Epithelial cell of proximal tubule (primary cell): Measurements from ENCODE around the gene ST6GALNAC2. TPM values are rescaled to one million over a fixed set of nuclear protein-coding genes. Genes with fewer than 3 reads are reported as not detected.
A peak's percentile ranks its signal among the peaks of the same experiment; 100 is the strongest.
"Not testable (repeated sequence)": the region's sequence is repeated elsewhere in the genome, so short reads cannot be mapped to it uniquely, and the experiment has no call there.

Experiments used
- DNase-seq: peaks from one replicate; pipeline ENCODE4 v3.0.0-alpha.2; 2011; ENCODE audit warnings: low read depth
- H3K4me3 ChIP-seq: 2 replicates; pipeline ENCODE4 v1.5.1; 2011; ENCODE audit warnings: low read depth, mild to moderate bottlenecking, low read length
- total RNA-seq: library from RNA; depleted of rRNA; stranded (reverse); fragments of >200 nt; gene quantifications from 2 replicates; pipeline ENCODE4 v1.2.3, GENCODE V29; 2015
- TF ChIP-seq, protein P1 (sequence below): conservative IDR thresholded peaks from 2 replicates; pipeline ENCODE4 v1.5.1; 2012; ENCODE audit warnings: low read depth, mild to moderate bottlenecking, low read length

ST6GALNAC2 gene
- total RNA-seq, 1 donor from 2014 or later = 2.9 TPM

DNA sequence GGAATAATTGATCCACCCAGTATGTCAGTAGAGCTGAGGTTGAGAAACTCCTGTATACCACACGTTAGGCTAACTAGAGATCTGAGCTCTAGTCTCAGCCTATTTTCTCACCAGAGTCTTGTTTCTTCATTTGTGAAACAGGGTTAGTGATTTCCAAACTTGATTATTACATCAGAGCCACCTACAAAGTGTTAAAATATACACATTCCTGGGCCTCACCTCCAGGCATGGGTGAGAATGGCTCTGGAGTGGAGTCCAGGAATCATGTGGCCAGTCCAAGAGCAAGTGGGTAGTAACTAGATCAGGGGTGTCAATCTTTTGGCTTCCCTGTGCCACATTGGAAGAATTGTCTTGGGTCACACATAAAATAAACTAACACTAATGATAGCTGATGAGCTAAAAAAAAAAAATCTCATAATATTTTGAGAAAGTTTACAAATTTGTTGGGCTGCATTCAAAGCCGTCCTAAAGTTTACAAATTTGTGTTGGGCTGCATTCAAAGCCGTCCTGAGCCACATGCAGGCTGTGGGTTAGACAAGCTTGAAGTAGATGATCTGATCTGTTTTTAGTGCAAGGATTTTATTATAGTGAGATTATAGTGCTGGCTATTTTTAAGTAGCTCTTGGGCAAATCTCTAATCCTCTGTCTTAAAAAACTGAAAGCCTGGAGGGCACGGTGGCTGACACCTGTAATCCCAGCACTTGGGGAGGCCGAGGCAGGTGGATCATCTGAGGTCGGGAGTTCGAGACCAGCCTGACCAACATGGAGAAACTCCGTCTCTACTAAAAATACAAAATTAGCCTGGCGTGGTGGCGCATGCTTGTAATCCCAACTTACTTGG lies 25.4 kb downstream of the ST6GALNAC2 start:
- no peak for DNase-seq
- TF ChIP-seq, protein P1, sequence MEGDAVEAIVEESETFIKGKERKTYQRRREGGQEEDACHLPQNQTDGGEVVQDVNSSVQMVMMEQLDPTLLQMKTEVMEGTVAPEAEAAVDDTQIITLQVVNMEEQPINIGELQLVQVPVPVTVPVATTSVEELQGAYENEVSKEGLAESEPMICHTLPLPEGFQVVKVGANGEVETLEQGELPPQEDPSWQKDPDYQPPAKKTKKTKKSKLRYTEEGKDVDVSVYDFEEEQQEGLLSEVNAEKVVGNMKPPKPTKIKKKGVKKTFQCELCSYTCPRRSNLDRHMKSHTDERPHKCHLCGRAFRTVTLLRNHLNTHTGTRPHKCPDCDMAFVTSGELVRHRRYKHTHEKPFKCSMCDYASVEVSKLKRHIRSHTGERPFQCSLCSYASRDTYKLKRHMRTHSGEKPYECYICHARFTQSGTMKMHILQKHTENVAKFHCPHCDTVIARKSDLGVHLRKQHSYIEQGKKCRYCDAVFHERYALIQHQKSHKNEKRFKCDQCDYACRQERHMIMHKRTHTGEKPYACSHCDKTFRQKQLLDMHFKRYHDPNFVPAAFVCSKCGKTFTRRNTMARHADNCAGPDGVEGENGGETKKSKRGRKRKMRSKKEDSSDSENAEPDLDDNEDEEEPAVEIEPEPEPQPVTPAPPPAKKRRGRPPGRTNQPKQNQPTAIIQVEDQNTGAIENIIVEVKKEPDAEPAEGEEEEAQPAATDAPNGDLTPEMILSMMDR = no peak
- no peak overlapping the region for H3K4me3 ChIP-seq

- not testable (repeated sequence) for DNase-seq, H3K4me3 ChIP-seq
Observed at GRCh38 chr17:76559460-76559859, 26.2 kb downstream of the ST6GALNAC2 start.

GRCh38 chr17:76558198-76559095 lies 27.2 kb downstream of the ST6GALNAC2 start:
- TF ChIP-seq, protein P1 = peak; percentile 62
- DNase-seq = no peak
- H3K4me3 ChIP-seq = peak overlapping the region; percentile 92

DNA sequence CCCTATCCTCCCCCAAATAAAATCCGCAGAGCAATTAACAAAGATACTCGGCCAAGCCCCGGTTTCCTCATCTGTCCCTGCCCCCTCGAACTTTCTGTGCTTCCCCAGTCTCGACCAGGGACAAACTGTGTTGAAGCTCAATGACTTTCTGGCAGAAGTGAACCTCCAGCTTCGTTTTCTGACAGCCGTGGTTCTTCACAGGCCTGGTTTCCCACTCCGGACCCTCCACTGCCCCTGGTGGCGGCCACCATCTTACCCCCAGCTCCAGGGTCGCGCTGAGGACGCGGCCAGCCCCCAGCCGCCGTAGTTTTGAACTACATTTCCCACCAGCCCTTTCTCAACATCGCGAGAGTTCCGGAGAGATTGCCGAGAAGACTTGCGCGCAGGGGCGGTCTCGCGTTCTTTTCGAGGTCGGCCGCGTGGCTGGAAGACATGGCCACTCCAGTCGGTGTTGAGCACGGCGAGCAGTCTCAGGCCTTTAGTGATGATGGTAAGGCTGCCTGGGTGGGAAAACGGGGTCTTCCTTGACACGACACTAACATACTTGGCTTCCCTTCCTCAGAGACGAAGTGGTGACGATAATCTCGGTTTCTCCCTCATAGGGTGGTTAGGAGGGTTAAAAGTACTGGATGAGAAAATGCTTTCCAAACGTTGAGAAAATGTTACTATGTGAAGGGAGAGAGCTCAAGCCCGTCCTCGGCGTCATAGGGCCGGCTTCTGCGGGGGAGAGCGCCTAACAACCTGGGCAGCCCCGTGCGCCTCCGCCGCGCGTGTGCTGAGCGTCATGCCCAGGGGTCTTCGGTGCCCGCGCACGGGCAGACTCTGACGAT lies 28.1 kb downstream of the ST6GALNAC2 start:
- H3K4me3 ChIP-seq = peak overlapping the region; percentile 92
- TF ChIP-seq, protein P1 = peak; percentile 47
- DNase-seq = peak; percentile 76

DNA sequence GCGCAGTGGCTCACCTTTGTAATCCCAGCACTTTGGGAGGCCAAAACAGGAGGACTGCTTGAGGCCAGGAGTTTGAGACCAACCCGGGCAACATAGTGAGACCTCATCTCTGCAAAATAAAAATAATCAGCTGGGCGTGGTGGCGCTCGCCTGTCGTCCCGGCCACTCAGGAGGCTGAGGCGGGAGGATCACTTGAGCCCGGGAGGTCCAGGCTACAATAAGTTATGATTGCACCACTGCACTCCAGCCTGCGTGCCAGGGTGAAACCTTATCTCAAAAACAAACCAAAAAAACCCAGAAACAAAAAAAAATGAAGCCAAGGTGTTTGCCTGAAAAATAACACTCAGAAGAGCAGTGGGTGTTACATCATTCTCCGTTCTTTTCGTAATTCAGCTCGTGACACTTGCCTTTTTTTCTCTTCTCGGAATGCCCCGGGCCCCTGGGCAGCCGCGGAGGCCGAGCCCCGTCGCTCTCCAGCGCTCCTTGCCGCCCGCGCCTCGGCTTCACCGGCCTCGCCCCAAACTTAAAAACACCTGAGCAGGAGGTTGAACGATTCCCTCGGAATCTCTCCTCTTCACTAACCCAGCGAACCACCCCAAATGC lies 28.8 kb downstream of the ST6GALNAC2 start:
- peak overlapping the region; percentile 92 for H3K4me3 ChIP-seq
- TF ChIP-seq, protein P1 = no peak
- DNase-seq = no peak

DNA sequence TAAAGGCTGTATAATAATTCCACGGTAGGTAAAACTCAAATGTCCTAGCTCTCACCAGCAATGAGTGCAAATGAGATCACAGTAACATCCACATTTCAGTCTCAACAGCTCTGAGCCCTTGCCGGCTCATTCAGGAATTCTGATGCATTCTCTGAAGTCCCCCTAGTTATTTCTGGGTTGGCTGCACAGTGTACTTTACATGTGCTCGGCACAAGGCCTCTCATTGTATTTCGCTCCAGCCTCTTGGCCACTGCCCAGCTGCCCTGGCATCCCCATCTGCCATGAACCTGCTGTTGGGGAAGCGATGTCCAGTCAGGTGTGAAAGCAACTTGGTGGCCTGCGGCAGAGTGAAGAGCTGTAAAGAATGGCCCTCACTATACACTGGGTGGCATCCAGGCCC lies 31.5 kb downstream of the ST6GALNAC2 start:
- peak; percentile 68 for DNase-seq
- TF ChIP-seq, protein P1 = no peak
- H3K4me3 ChIP-seq = no peak overlapping the region
